ENCODE results near the gene PIM2. TPM values are rescaled to one million over a fixed set of nuclear protein-coding genes. Genes with fewer than 3 reads are reported as not detected.

PIM2 gene
- total RNA-seq, 1 donor from 2014 or later, result 11.5 TPM

- H3K9me3 ChIP-seq, result no peaks in the 10 kb centered on the region
- TF ChIP-seq POLR2AphosphoS5 (IDR thresholded peaks at IDR 0.05; ENCODE audit: insufficient read depth in 1 of 2, low read depth in 1 of 2), result no peak
- no peak for TF ChIP-seq CTCF (IDR thresholded peaks at IDR 0.05)
- TF ChIP-seq POLR2A (IDR thresholded peaks at IDR 0.05), result no peak
- H3K27me3 ChIP-seq, result no peaks in the 10 kb centered on the region
- DNase-seq (ENCODE audit: extremely low spot score in 2 of 2), result no peak
- H3K4me1 ChIP-seq, result peaks cover 2% of the 10 kb centered on the region
- intact Hi-C loops (cut with DNase I), result no loop called here
- H3K4me3 ChIP-seq, result no peak overlapping the region
- H3K27ac ChIP-seq, result no peak overlapping the region
- H3K36me3 ChIP-seq, result no peaks in the 10 kb centered on the region
These were observed 42.8 kb upstream of the PIM2 start for GRCh38 chrX:48961585-48962091.

GRCh38 chrX:48960291-48960690 lies 41.5 kb upstream of the PIM2 start:
- no peak for DNase-seq (ENCODE audit: extremely low spot score in 2 of 2)
- Histone ChIP-seq H3K27me3 (no peaks in the 10 kb centered on the region), H3K9me3 (no peaks in the 10 kb centered on the region), H3K4me1 (peaks cover 15% of the 10 kb centered on the region), H3K4me3 (no peak overlapping the region), H3K27ac (no peak overlapping the region), H3K36me3 (no peaks in the 10 kb centered on the region)
- intact Hi-C loops (cut with DNase I), result no loop called here
- TF ChIP-seq POLR2AphosphoS5 (IDR thresholded peaks at IDR 0.05; ENCODE audit: insufficient read depth in 1 of 2, low read depth in 1 of 2) (no peak), CTCF (IDR thresholded peaks at IDR 0.05) (no peak), POLR2A (IDR thresholded peaks at IDR 0.05) (no peak)

GRCh38 chrX:48958635-48959094 lies 39.8 kb upstream of the PIM2 start:
- DNase-seq (ENCODE audit: extremely low spot score in 2 of 2), result no peak

GRCh38 chrX:48957827-48958634 lies 39.2 kb upstream of the PIM2 start:
- peak in 1 of 2 donors; percentile 98 for DNase-seq (ENCODE audit: extremely low spot score in 2 of 2)
- TF ChIP-seq POLR2AphosphoS5 (IDR thresholded peaks at IDR 0.05; ENCODE audit: insufficient read depth in 1 of 2, low read depth in 1 of 2), result peak; percentile 67 to 92
- TF ChIP-seq POLR2A (IDR thresholded peaks at IDR 0.05), result peak in 1 of 2 donors; percentile 17
- TF ChIP-seq CTCF (IDR thresholded peaks at IDR 0.05), result no peak
- intact Hi-C loops (cut with DNase I), result loop anchor here (5.0 kb wide), 1 partner anchor 84 kb away; the partner anchor contains the start of gene TFE3
- Histone ChIP-seq H3K36me3 (no peaks in the 10 kb centered on the region), H3K27ac (peak overlapping the region; percentile 90), H3K4me1 (peaks cover 31% of the 10 kb centered on the region), H3K4me3 (peak overlapping the region; percentile 61 to 64), H3K27me3 (no peaks in the 10 kb centered on the region), H3K9me3 (no peaks in the 10 kb centered on the region)

More at GRCh38 chrX:48958635-48959094, 39.8 kb upstream of the PIM2 start:
- no peak for TF ChIP-seq CTCF (IDR thresholded peaks at IDR 0.05)
- peak in 1 of 2 donors; percentile 42 for TF ChIP-seq POLR2AphosphoS5 (IDR thresholded peaks at IDR 0.05; ENCODE audit: insufficient read depth in 1 of 2, low read depth in 1 of 2)
- TF ChIP-seq POLR2A (IDR thresholded peaks at IDR 0.05), result no peak
- Histone ChIP-seq H3K27me3 (no peaks in the 10 kb centered on the region), H3K9me3 (no peaks in the 10 kb centered on the region), H3K27ac (peak overlapping the region; percentile 78), H3K36me3 (no peaks in the 10 kb centered on the region), H3K4me1 (peaks cover 26% of the 10 kb centered on the region), H3K4me3 (peak overlapping the region; percentile 33 to 64)
- intact Hi-C loops (cut with DNase I), result loop anchor here (5.0 kb wide), 1 partner anchor 84 kb away; the partner anchor contains the start of gene TFE3
